HG02763 (cell line): ENCODE data around the gene FGF1.

Experiments used
- ATAC-seq: cut with Tn5 transposase; IDR thresholded peaks from one replicate; pipeline ENCODE4 v1.9.1; 2021; ENCODE audit warnings: mild to moderate bottlenecking, moderate library complexity; ENCODE audit not compliant: unreplicated experiment

FGF1 gene

GRCh38 chr5:142545650-142546322 lies 140.1 kb downstream of the FGF1 start:
- ATAC-seq = no peak

- no peak for ATAC-seq
These were observed 140.8 kb downstream of the FGF1 start for GRCh38 chr5:142544946-142545649.

GRCh38 chr5:142544071-142544753 lies 141.7 kb downstream of the FGF1 start:
- ATAC-seq = no peak

GRCh38 chr5:142542906-142543305 lies 143.0 kb downstream of the FGF1 start:
- no peak for ATAC-seq
